Measurements from ENCODE around the gene CCT7. TPM values are rescaled to one million over a fixed set of nuclear protein-coding genes. Genes with fewer than 3 reads are reported as not detected.

The CCT7 gene
- total RNA-seq, 2 experiments from 2014 or later = 362 to 449 TPM

Other genes with a start within 250 kb of the CCT7 start
- 10 to 100 TPM; 12.4 to 20.0 TPM for gene SFXN5, start 162.6 kb upstream of the CCT7 start, total RNA-seq
- gene RAB11FIP5, start 121.4 kb upstream of the CCT7 start, total RNA-seq = 1 to 10 TPM; 1.1 to 2.9 TPM
- not detected for gene NOTO, start 31.7 kb upstream of the CCT7 start, total RNA-seq
- gene SMYD5, start 20.1 kb upstream of the CCT7 start, total RNA-seq = 10 to 100 TPM; 17.0 to 26.8 TPM
- 10 to 100 TPM; 13.7 to 14.7 TPM for gene PRADC1, start 1.1 kb upstream of the CCT7 start, total RNA-seq
- 10 to 100 TPM; 28.2 to 31.5 TPM for gene FBXO41, start 50.2 kb downstream of the CCT7 start, total RNA-seq
- under 1 TPM; 0.09 to 0.15 TPM for gene EGR4, start 59.2 kb downstream of the CCT7 start, total RNA-seq
- 10 to 100 TPM; 12.9 to 19.6 TPM for gene ALMS1, start 151.5 kb downstream of the CCT7 start, total RNA-seq

All from activated CD8-positive, alpha-beta memory T cell treated with anti-CD3 and anti-CD28 coated beads, Interleukin-2, amount 10 ng/mL, durations not matched to agents 7 days and 5 days (primary cell).